Small intestine (tissue), 4 donors: ENCODE results near the gene NUDT7. TPM values are rescaled to one million over a fixed set of nuclear protein-coding genes. Genes with fewer than 3 reads are reported as not detected.

ENCODE experiments used
- polyA plus RNA-seq, 4 donors: library from polyadenylated mRNA; stranded (reverse) in 3 of 4; unstranded in 1 of 4; fragments of 200-250 nt in 3 of 4; fragments of 120-200 nt in 1 of 4; gene quantifications; one replicate each; pipeline versions ENCODE4 v1.2.1 to v1.2.3, GENCODE V29; 2013
- donor health status: healthy with polysubstance abuse.
- donor health status: Bipolar disorder and iron deficiency.
- donor health status: healthy.

Gene NUDT7
- polyA plus RNA-seq, 4 donors = 8.4 to 18.1 (median 14.2) TPM

Other genes starting within 250 kb of the NUDT7 start
- 1 to 10 TPM in 2 of 4 donors, under 1 TPM in 2; 0.22 to 3.5 (median 1.6) TPM for gene VAT1L, start 66.0 kb downstream of the NUDT7 start, polyA plus RNA-seq